PC-3 (cell line): ENCODE results near the gene NNAT.

Source experiments
- EZH2 ChIP-seq: fragments of 300-600 bp; sonication (generic); IDR thresholded peaks from one replicate; pipeline ENCODE4 v1.6.1; 2017; ENCODE audit warnings: antibody characterized with exemption, mild to moderate bottlenecking, low read length; ENCODE audit not compliant: unreplicated experiment
- TF ChIP-seq, protein P1 (sequence below): fragments of 300-600 bp; sonication (generic); conservative IDR thresholded peaks from 2 replicates; pipeline ENCODE4 v1.5.1; 2017; ENCODE audit warnings: antibody characterized with exemption, low read depth, mild to moderate bottlenecking, low read length

DNA sequence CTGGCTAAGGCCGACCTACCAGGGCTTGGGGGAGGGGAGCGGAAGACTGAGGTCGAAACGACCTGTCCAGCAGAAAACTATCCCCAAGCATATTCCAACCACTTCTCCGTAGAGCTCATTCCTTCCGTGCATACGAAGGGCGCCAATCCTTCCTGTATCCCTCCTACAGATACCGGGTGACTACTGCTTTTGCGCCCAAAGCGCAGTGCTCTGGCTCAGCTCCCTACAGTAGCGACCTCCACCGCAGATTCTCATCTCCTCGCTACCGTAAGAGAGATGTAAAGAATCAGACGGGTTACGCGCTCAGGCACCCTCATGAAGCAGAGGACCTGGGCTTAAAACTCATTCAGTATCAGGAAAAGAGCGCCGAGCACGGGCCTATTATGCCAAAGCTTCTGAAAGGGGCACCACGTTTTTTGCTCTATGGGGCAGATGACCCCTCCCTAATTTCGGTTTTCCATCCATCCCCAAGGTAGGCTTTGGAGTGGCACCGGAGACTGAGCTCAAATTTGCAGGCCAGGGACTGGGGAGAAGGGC lies 563 bp upstream of the NNAT start:
- TF ChIP-seq, protein P1, sequence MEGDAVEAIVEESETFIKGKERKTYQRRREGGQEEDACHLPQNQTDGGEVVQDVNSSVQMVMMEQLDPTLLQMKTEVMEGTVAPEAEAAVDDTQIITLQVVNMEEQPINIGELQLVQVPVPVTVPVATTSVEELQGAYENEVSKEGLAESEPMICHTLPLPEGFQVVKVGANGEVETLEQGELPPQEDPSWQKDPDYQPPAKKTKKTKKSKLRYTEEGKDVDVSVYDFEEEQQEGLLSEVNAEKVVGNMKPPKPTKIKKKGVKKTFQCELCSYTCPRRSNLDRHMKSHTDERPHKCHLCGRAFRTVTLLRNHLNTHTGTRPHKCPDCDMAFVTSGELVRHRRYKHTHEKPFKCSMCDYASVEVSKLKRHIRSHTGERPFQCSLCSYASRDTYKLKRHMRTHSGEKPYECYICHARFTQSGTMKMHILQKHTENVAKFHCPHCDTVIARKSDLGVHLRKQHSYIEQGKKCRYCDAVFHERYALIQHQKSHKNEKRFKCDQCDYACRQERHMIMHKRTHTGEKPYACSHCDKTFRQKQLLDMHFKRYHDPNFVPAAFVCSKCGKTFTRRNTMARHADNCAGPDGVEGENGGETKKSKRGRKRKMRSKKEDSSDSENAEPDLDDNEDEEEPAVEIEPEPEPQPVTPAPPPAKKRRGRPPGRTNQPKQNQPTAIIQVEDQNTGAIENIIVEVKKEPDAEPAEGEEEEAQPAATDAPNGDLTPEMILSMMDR = no peak
- TF ChIP-seq EZH2 = no peak
